ENCODE measurements around the gene GPR180. TPM values are rescaled to one million over a fixed set of nuclear protein-coding genes. Genes with fewer than 3 reads are reported as not detected.

GPR180 gene
- total RNA-seq, 1 donor from 2014 or later: 11.7 TPM

DNA sequence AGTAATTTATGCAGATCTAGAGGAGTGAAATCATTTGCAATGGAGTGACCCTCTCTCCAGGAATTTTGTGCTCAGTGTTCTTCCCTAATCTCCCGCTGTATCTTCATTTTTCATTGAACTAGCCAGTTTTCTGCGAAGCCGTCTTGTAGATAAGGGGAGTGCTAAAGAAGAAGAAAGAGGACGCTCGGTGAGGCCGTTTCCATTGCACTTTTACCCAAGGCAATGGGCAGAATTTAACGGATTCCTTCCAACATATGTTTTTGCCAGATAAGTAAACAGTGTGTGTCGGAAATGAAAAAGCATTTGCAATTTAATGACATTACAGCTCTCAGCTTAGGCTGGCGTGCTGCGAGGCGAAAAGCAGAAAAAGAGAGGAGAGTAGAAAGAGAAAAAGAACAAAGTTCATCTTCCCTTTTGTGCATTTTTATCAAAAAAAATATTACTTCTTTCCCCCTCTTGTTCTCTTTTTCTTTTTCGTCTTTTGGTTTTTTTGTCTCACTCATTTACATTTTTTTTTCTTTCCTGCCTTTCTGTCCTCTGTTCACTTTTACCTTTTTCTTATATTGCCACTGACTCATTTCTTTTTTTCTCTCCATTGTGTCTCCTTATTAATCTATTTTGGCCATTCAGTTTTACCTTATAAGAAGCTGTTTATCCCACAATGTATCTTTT, 60.8 kb downstream of the GPR180 start:
- Mint-ChIP-seq H3K36me3 (ENCODE audit: low read depth) (no peaks in the 10 kb centered on the region), H3K27me3 (ENCODE audit: low read depth) (peaks cover 29% of the 10 kb centered on the region), H3K27ac (ENCODE audit: unreplicated experiment) (no peak overlapping the region), H3K4me1 (ENCODE audit: low read depth) (no peaks in the 10 kb centered on the region), H3K4me3 (ENCODE audit: unreplicated experiment) (no peak overlapping the region), H3K9me3 (ENCODE audit: low read depth) (no peaks in the 10 kb centered on the region)
- DNase-seq (ENCODE audit: low spot score): no peak
- TF ChIP-seq, protein P1, sequence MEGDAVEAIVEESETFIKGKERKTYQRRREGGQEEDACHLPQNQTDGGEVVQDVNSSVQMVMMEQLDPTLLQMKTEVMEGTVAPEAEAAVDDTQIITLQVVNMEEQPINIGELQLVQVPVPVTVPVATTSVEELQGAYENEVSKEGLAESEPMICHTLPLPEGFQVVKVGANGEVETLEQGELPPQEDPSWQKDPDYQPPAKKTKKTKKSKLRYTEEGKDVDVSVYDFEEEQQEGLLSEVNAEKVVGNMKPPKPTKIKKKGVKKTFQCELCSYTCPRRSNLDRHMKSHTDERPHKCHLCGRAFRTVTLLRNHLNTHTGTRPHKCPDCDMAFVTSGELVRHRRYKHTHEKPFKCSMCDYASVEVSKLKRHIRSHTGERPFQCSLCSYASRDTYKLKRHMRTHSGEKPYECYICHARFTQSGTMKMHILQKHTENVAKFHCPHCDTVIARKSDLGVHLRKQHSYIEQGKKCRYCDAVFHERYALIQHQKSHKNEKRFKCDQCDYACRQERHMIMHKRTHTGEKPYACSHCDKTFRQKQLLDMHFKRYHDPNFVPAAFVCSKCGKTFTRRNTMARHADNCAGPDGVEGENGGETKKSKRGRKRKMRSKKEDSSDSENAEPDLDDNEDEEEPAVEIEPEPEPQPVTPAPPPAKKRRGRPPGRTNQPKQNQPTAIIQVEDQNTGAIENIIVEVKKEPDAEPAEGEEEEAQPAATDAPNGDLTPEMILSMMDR (IDR thresholded peaks at IDR 0.05): no peak

GRCh38 chr13:94664889-94665288, 63.2 kb downstream of the GPR180 start:
- TF ChIP-seq, protein P1 (IDR thresholded peaks at IDR 0.05): no peak
- H3K27ac Mint-ChIP-seq (ENCODE audit: unreplicated experiment): no peak overlapping the region
- no peak for DNase-seq (ENCODE audit: low spot score)

GRCh38 chr13:94666065-94666464, 64.4 kb downstream of the GPR180 start:
- no peak for DNase-seq (ENCODE audit: low spot score)
- H3K4me1 Mint-ChIP-seq (ENCODE audit: low read depth): no peaks in the 10 kb centered on the region
- no peaks in the 10 kb centered on the region for H3K36me3 Mint-ChIP-seq (ENCODE audit: low read depth)
- no peaks in the 10 kb centered on the region for H3K9me3 Mint-ChIP-seq (ENCODE audit: low read depth)
- no peak overlapping the region for H3K4me3 Mint-ChIP-seq (ENCODE audit: unreplicated experiment)
- H3K27me3 Mint-ChIP-seq (ENCODE audit: low read depth): peaks cover 24% of the 10 kb centered on the region
- no peak overlapping the region for H3K27ac Mint-ChIP-seq (ENCODE audit: unreplicated experiment)
- TF ChIP-seq, protein P1 (IDR thresholded peaks at IDR 0.05): no peak

More at GRCh38 chr13:94664889-94665288, 63.2 kb downstream of the GPR180 start:
- peaks cover 29% of the 10 kb centered on the region for H3K27me3 Mint-ChIP-seq (ENCODE audit: low read depth)
- no peaks in the 10 kb centered on the region for H3K36me3 Mint-ChIP-seq (ENCODE audit: low read depth)
- H3K4me1 Mint-ChIP-seq (ENCODE audit: low read depth): no peaks in the 10 kb centered on the region
- no peak overlapping the region for H3K4me3 Mint-ChIP-seq (ENCODE audit: unreplicated experiment)
- H3K9me3 Mint-ChIP-seq (ENCODE audit: low read depth): no peaks in the 10 kb centered on the region

- H3K27ac Mint-ChIP-seq (ENCODE audit: unreplicated experiment): no peak overlapping the region
- DNase-seq (ENCODE audit: low spot score): no peak
- H3K36me3 Mint-ChIP-seq (ENCODE audit: low read depth): no peaks in the 10 kb centered on the region
- H3K27me3 Mint-ChIP-seq (ENCODE audit: low read depth): peaks cover 18% of the 10 kb centered on the region
- no peaks in the 10 kb centered on the region for H3K9me3 Mint-ChIP-seq (ENCODE audit: low read depth)
- TF ChIP-seq, protein P1 (IDR thresholded peaks at IDR 0.05): no peak
- no peaks in the 10 kb centered on the region for H3K4me1 Mint-ChIP-seq (ENCODE audit: low read depth)
- no peak overlapping the region for H3K4me3 Mint-ChIP-seq (ENCODE audit: unreplicated experiment)
Measured at GRCh38 chr13:94667190-94667589, 65.5 kb downstream of the GPR180 start.

DNA sequence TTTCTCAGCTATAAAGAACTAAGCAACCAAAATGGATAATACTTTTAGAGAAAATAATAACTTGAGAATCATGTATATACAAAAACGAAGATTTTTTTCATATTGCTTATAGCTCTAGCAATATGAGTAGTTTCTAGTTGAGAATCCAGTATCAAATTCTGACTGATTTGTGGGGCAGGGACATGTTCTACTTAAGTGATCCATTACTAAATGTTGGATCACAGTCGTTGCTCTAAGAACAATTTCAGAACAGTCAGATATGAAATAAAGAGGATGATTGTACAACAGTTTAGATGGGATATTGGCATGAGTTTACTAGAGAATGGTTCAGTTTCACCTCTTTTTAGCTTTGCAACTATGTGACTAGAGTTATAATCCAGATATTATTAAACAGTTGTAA, 70.7 kb downstream of the GPR180 start:
- H3K9me3 Mint-ChIP-seq (ENCODE audit: low read depth): no peaks in the 10 kb centered on the region
- no peaks in the 10 kb centered on the region for H3K4me1 Mint-ChIP-seq (ENCODE audit: low read depth)
- TF ChIP-seq, protein P1 (IDR thresholded peaks at IDR 0.05): no peak
- no peaks in the 10 kb centered on the region for H3K36me3 Mint-ChIP-seq (ENCODE audit: low read depth)
- peaks cover 16% of the 10 kb centered on the region for H3K27me3 Mint-ChIP-seq (ENCODE audit: low read depth)
- no peak for DNase-seq (ENCODE audit: low spot score)
- no peak overlapping the region for H3K27ac Mint-ChIP-seq (ENCODE audit: unreplicated experiment)
- H3K4me3 Mint-ChIP-seq (ENCODE audit: unreplicated experiment): no peak overlapping the region

All from chondrocyte (in vitro differentiated cells).